ENCODE data around the gene RPS6KA2.

Gene RPS6KA2

DNA sequence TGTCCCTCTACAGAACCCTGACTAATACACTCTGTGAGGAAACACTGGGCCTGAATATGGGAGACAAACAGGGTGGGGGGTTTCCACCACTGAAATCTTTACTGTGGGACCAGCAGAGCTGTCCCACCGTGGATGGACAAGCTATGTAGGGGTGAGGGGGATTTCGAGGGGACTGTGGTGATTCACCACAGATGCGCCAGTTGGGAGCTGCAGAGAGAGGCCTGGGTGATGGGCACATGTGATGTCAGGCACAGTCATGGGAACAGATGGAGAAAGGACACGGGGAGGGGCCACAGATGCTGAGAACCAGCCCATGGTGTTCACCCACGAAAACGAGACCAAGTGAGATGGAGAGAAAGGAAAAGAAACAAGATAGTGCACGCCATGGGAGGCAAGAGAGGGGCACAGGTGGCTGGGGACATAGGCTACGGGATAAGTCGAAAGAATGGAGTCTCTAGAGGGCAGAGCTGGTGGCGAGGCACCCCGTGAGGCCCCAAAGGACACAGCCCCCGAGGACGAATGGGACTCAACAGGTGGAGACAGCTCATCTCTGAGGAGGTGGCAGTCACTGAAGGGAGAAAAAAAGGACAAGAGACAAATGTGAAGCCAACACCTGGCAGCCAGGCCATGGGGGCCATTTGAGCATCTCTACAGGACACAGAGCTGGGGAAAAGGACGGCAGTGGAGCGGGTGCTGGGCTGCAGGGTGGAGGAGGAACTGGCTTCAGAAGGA is 30.1 kb downstream of the RPS6KA2 start:
- Histone ChIP-seq H3K36me3 (ENCODE audit: insufficient read depth, low read length) (no peaks in the 10 kb centered on the region), H3K4me1 (ENCODE audit: insufficient read depth, low read length) (no peaks in the 10 kb centered on the region), H2AFZ (ENCODE audit: low read depth, low read length) (no peak overlapping the region), H3K79me2 (ENCODE audit: insufficient read depth, low read length) (no peaks in the 10 kb centered on the region), H3K27me3 (ENCODE audit: insufficient read depth, low read length, poor library complexity) (no peaks in the 10 kb centered on the region), H3K9me3 (ENCODE audit: insufficient read depth, low read length, severe bottlenecking) (no peaks in the 10 kb centered on the region), H3K27ac (ENCODE audit: low read length) (no peak overlapping the region), H3K9ac (ENCODE audit: low read depth, low read length) (no peak overlapping the region), H3K4me2 (ENCODE audit: insufficient read depth, low read length) (no peak overlapping the region), H4K20me1 (ENCODE audit: insufficient read depth, low read length) (no peaks in the 10 kb centered on the region), H3K4me3 (ENCODE audit: low read depth in 1 of 2, low read length in 2 of 2) (no peak overlapping the region)
- no peak for TF ChIP-seq CTCF (IDR thresholded peaks at IDR 0.05; ENCODE audit: borderline replicate concordance, extremely low read depth, low read length, poor library complexity, severe bottlenecking)
- no peak for TF ChIP-seq EZH2 (IDR thresholded peaks at IDR 0.05; ENCODE audit: borderline replicate concordance, low read depth, low read length, severe bottlenecking)
- DNase-seq (no peak), ATAC-seq (ENCODE audit: insufficient read depth, low read depth) (no peak)

DNA sequence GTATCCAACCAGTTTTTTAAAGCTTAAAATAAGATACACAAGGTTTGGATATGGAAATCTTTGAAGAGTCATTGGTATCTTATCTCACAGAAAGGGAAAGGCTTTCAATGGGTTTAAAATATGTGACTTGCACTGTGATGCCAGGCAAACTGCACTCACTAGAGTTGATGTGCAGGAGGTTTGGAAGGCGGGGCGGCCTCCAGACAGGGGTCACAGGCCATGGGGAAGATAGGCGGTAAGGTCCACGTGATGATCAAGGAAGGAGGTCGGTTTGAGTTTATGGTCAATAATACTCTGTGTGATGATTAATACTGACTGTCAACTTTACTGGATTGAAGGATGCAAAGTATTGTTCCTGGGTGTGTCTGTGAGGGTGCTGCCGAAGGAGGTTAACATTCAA is 31.1 kb downstream of the RPS6KA2 start:
- H3K27ac ChIP-seq (ENCODE audit: low read length): no peak overlapping the region
- no peaks in the 10 kb centered on the region for H3K79me2 ChIP-seq (ENCODE audit: insufficient read depth, low read length)
- no peak overlapping the region for H3K4me2 ChIP-seq (ENCODE audit: insufficient read depth, low read length)

DNA sequence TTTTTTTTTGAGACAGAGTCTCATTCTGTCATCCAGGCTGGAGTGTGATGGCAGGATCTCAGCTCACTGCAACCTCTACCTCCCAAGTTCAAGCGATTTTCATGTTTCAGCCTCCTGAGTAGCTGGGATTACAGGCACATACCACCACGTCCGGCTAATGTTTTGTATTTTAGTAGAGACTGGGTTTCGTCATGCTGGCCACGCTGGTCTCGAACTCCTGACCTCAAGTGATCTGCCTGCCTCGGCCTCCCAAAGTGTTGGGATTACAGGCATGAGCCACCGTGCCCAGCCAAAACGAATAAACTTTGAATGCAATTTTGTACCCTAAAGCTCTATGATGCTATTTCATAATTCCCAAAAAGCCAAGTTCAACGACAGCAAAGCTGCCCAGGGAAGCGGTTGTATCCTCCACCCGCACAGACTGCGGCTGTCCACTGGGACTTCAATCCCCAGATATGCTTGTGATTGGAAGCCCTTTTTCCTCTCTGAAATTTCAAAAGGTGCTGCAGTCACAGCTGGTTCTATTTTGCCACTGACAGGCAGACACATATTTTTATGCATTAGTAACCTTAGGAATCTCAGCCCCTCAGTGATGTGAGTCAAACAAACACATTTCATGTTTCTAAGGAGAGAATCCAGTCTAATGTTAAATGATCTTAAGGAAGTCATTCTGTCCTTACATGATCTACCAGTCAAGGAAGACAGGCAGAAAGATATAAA is 31.8 kb downstream of the RPS6KA2 start:
- DNase-seq: no peak
- Histone ChIP-seq H3K9ac (ENCODE audit: low read depth, low read length) (no peak overlapping the region), H3K79me2 (ENCODE audit: insufficient read depth, low read length) (no peaks in the 10 kb centered on the region), H3K9me3 (ENCODE audit: insufficient read depth, low read length, severe bottlenecking) (no peaks in the 10 kb centered on the region), H4K20me1 (ENCODE audit: insufficient read depth, low read length) (no peaks in the 10 kb centered on the region), H2AFZ (ENCODE audit: low read depth, low read length) (no peak overlapping the region), H3K4me2 (ENCODE audit: insufficient read depth, low read length) (no peak overlapping the region), H3K27ac (ENCODE audit: low read length) (no peak overlapping the region), H3K4me1 (ENCODE audit: insufficient read depth, low read length) (no peaks in the 10 kb centered on the region), H3K36me3 (ENCODE audit: insufficient read depth, low read length) (no peaks in the 10 kb centered on the region), H3K4me3 (ENCODE audit: low read depth in 1 of 2, low read length in 2 of 2) (no peak overlapping the region), H3K27me3 (ENCODE audit: insufficient read depth, low read length, poor library complexity) (no peaks in the 10 kb centered on the region)
- no peak for ATAC-seq (ENCODE audit: insufficient read depth, low read depth)
- no peak for TF ChIP-seq EZH2 (IDR thresholded peaks at IDR 0.05; ENCODE audit: borderline replicate concordance, low read depth, low read length, severe bottlenecking)
- no peak for TF ChIP-seq CTCF (IDR thresholded peaks at IDR 0.05; ENCODE audit: borderline replicate concordance, extremely low read depth, low read length, poor library complexity, severe bottlenecking)

More for the DNA sequence above, 31.1 kb downstream of the RPS6KA2 start:
- TF ChIP-seq EZH2 (IDR thresholded peaks at IDR 0.05; ENCODE audit: borderline replicate concordance, low read depth, low read length, severe bottlenecking) (no peak), CTCF (IDR thresholded peaks at IDR 0.05; ENCODE audit: borderline replicate concordance, extremely low read depth, low read length, poor library complexity, severe bottlenecking) (no peak)
- DNase-seq (no peak), ATAC-seq (ENCODE audit: insufficient read depth, low read depth) (no peak)
- Histone ChIP-seq H2AFZ (ENCODE audit: low read depth, low read length) (no peak overlapping the region), H3K9ac (ENCODE audit: low read depth, low read length) (no peak overlapping the region), H3K4me3 (ENCODE audit: low read depth in 1 of 2, low read length in 2 of 2) (no peak overlapping the region), H4K20me1 (ENCODE audit: insufficient read depth, low read length) (no peaks in the 10 kb centered on the region), H3K9me3 (ENCODE audit: insufficient read depth, low read length, severe bottlenecking) (no peaks in the 10 kb centered on the region), H3K27me3 (ENCODE audit: insufficient read depth, low read length, poor library complexity) (no peaks in the 10 kb centered on the region), H3K36me3 (ENCODE audit: insufficient read depth, low read length) (no peaks in the 10 kb centered on the region), H3K4me1 (ENCODE audit: insufficient read depth, low read length) (no peaks in the 10 kb centered on the region)
